ENCODE measurements around the gene CAMSAP2.

CAMSAP2 gene

DNA sequence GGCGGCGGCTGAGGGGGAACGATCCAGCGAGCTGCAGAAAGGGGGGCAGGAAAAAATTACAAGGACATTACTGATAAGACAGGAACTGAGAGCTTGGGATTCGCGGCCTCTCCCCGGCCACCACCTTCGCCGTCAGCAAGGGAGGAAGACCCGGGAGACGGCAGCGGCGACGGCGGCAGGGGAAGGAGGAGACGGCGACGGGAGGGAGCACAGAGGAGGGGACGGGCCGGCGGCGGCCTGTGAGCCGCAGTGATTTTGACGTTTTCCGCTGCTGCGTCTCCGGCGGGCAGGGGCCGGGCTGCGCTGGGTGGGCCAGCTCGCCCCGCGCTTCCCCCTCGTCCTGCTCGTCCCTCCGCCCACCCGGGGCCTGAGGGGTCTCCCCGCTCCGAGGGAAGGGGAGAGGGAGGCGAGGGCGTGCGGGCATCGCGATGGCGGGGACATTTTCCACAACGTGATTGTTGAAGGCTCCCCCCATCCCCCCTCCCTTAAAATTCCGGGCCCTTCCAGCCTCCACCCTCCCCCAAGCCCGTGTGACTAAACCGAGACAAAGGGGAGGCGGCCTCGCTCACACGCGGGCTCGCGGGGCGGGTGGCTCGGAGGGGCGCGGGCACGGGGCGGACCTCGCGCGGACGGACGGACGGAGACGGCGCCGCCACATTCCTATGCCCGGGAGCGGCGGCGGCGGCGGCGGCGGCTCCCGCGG is 407 bp downstream of the CAMSAP2 start (continued):
- no peak for TF ChIP-seq ZNF274 (IDR thresholded peaks at IDR 0.05; ENCODE audit: low read length)
- no peak for TF ChIP-seq ZNF274 (tag by site-specific recombination; IDR thresholded peaks at IDR 0.05; ENCODE audit: borderline replicate concordance)
- TF ChIP-seq ZNF184 (tag by site-specific recombination; IDR thresholded peaks at IDR 0.05) = no peak
- peak; percentile 66 for TF ChIP-seq YY1 (tag by site-specific recombination; IDR thresholded peaks at IDR 0.05)
- peak; percentile 84 for TF ChIP-seq ZBTB26 (tag by site-specific recombination; optimal IDR thresholded peaks at IDR 0.05)
- no peak for TF ChIP-seq PRDM6 (tag by site-specific recombination; IDR thresholded peaks at IDR 0.05)
- no peak; the same call in 1 of the 2 replicates for TF ChIP-seq ZNF391 (tag by site-specific recombination; IDR thresholded peaks at IDR 0.05; ENCODE audit: borderline replicate concordance, low read depth)
- peak; percentile 94 for TF ChIP-seq ZNF398 (tag by site-specific recombination; IDR thresholded peaks at IDR 0.05)
- no peak for TF ChIP-seq ZNF416 (tag by site-specific recombination; IDR thresholded peaks at IDR 0.05)
- 0 out of 2 replicates have a peak, but pooled peaks have one; percentile 41 for TF ChIP-seq ZNF76 (tag by site-specific recombination; IDR thresholded peaks at IDR 0.05; ENCODE audit: borderline replicate concordance, low read depth)
- TF ChIP-seq KLF9 (tag by site-specific recombination; IDR thresholded peaks at IDR 0.05; ENCODE audit: low read depth) = peak; percentile 63
- TF ChIP-seq ZNF600 (tag by site-specific recombination; IDR thresholded peaks at IDR 0.05) = peak; percentile 84
- TF ChIP-seq ZNF324 (tag by site-specific recombination; IDR thresholded peaks at IDR 0.05) = peak; percentile 70; the same call in 1 of the 2 replicates
- TF ChIP-seq ZBTB1 (tag by site-specific recombination; IDR thresholded peaks at IDR 0.05) = no peak; the same call in 1 of the 2 replicates
- peak; percentile 67 for TF ChIP-seq ZFP37 (tag by site-specific recombination; IDR thresholded peaks at IDR 0.05)
- TF ChIP-seq, protein P1, sequence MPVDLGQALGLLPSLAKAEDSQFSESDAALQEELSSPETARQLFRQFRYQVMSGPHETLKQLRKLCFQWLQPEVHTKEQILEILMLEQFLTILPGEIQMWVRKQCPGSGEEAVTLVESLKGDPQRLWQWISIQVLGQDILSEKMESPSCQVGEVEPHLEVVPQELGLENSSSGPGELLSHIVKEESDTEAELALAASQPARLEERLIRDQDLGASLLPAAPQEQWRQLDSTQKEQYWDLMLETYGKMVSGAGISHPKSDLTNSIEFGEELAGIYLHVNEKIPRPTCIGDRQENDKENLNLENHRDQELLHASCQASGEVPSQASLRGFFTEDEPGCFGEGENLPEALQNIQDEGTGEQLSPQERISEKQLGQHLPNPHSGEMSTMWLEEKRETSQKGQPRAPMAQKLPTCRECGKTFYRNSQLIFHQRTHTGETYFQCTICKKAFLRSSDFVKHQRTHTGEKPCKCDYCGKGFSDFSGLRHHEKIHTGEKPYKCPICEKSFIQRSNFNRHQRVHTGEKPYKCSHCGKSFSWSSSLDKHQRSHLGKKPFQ (tag by site-specific recombination; IDR thresholded peaks at IDR 0.05) = 0 out of 2 replicates have a peak, but pooled peaks have one; percentile 11
- TF ChIP-seq ZEB2 (tag by site-specific recombination; IDR thresholded peaks at IDR 0.05) = peak; percentile 58; the same call in 1 of the 2 replicates
- TF ChIP-seq ZNF488 (tag by site-specific recombination; IDR thresholded peaks at IDR 0.05) = no peak
- TF ChIP-seq GLIS1 (tag by site-specific recombination; IDR thresholded peaks at IDR 0.05) = peak; percentile 15; the same call in 1 of the 2 replicates
- no peak for TF ChIP-seq ZNF266 (tag by site-specific recombination; IDR thresholded peaks at IDR 0.05; ENCODE audit: low read depth)
- TF ChIP-seq HOXA7 (CRISPR knock-in tag; IDR thresholded peaks at IDR 0.05; ENCODE audit: borderline replicate concordance) = no peak
- peak; percentile 92 for TF ChIP-seq ZNF10 (tag by site-specific recombination; IDR thresholded peaks at IDR 0.05)
- TF ChIP-seq ZNF23 (tag by site-specific recombination; IDR thresholded peaks at IDR 0.05; ENCODE audit: borderline replicate concordance) = no peak
- no peak for TF ChIP-seq ZNF571 (tag by site-specific recombination; IDR thresholded peaks at IDR 0.05)
- TF ChIP-seq ZNF621 (tag by site-specific recombination; IDR thresholded peaks at IDR 0.05) = no peak
- no peak for TF ChIP-seq OSR2 (tag by site-specific recombination; IDR thresholded peaks at IDR 0.05)
- TF ChIP-seq, protein P2, sequence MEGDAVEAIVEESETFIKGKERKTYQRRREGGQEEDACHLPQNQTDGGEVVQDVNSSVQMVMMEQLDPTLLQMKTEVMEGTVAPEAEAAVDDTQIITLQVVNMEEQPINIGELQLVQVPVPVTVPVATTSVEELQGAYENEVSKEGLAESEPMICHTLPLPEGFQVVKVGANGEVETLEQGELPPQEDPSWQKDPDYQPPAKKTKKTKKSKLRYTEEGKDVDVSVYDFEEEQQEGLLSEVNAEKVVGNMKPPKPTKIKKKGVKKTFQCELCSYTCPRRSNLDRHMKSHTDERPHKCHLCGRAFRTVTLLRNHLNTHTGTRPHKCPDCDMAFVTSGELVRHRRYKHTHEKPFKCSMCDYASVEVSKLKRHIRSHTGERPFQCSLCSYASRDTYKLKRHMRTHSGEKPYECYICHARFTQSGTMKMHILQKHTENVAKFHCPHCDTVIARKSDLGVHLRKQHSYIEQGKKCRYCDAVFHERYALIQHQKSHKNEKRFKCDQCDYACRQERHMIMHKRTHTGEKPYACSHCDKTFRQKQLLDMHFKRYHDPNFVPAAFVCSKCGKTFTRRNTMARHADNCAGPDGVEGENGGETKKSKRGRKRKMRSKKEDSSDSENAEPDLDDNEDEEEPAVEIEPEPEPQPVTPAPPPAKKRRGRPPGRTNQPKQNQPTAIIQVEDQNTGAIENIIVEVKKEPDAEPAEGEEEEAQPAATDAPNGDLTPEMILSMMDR (tag by site-specific recombination; IDR thresholded peaks at IDR 0.05) = no peak
- TF ChIP-seq ZNF514 (tag by site-specific recombination; IDR thresholded peaks at IDR 0.05) = no peak
- TF ChIP-seq ZNF157 (tag by site-specific recombination; IDR thresholded peaks at IDR 0.05) = no peak
- TF ChIP-seq IKZF3 (tag by site-specific recombination; IDR thresholded peaks at IDR 0.05) = peak; percentile 63
- no peak; the same call in 1 of the 2 replicates for TF ChIP-seq ZNF768 (tag by site-specific recombination; IDR thresholded peaks at IDR 0.05)
- no peak for TF ChIP-seq ZNF426 (tag by site-specific recombination; IDR thresholded peaks at IDR 0.05)
